Measurements from ENCODE around the gene SMARCD1. TPM values are rescaled to one million over a fixed set of nuclear protein-coding genes. Genes with fewer than 3 reads are reported as not detected.
A peak's percentile ranks its signal among the peaks of the same experiment; 100 is the strongest.

Gene SMARCD1
- total RNA-seq (ENCODE audit: unreplicated experiment), result 152 TPM
- long read RNA-seq, partial matches to known transcripts, result 3 of 4 reads
- long read RNA-seq, other reads (novel, unspliced or antisense), result 1 of 4 reads

DNA sequence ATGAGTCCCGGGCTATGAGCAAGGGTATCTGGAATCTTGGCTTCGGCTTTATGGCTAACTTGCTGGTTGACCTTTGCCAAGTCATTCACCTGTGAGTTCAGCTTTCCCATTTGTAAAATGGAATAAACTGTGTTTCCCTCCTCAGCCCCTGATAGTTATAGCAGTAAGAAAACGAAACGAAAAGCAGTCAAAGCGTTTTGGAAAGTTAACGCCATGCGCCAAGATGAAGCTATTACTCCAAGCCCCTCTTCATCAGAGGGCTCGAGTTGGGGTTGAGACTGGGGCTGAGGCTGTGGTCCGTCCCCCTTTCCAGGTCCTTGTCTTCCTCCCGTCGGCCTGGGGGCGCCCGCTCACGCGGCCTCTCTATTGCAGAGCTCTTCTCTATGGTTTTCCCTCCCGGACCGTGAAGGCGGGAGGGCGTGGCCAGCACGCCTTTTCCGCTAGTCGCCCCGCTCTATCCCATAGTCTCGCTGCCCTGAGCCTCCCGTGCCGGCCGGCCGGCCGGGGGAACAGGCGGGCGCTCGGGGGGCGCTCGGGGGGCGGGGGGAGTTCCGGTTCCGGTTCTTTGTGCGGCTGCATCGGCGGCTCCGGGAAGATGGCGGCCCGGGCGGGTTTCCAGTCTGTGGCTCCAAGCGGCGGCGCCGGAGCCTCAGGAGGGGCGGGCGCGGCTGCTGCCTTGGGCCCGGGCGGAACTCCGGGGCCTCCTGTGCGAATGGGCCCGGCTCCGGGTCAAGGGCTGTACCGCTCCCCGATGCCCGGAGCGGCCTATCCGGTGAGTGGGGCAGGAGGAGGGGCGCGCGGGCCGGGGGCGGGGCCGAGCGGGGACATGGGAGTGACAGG, at the start of gene SMARCD1:
Gene SMARCD1, plus strand, starts transcription at position 568 of the 840 bp plus-strand sequence. Its CDS starts 28 bp downstream, at position 596.
- Mint-ChIP-seq H3K4me1 (ENCODE audit: low read depth, unreplicated experiment) (peaks cover 11% of the 10 kb centered on the region), H3K36me3 (ENCODE audit: unreplicated experiment) (peaks cover 4% of the 10 kb centered on the region), H3K9me3 (ENCODE audit: unreplicated experiment) (peaks cover 11% of the 10 kb centered on the region), H3K27me3 (ENCODE audit: unreplicated experiment) (peaks cover 13% of the 10 kb centered on the region), H3K4me3 (ENCODE audit: unreplicated experiment) (peak within 1 kb of the TSS; percentile 95), H3K27ac (ENCODE audit: unreplicated experiment) (peak within 1 kb of the TSS; percentile 88)
- peak; percentile 92 for DNase-seq
- TF ChIP-seq, protein P1, sequence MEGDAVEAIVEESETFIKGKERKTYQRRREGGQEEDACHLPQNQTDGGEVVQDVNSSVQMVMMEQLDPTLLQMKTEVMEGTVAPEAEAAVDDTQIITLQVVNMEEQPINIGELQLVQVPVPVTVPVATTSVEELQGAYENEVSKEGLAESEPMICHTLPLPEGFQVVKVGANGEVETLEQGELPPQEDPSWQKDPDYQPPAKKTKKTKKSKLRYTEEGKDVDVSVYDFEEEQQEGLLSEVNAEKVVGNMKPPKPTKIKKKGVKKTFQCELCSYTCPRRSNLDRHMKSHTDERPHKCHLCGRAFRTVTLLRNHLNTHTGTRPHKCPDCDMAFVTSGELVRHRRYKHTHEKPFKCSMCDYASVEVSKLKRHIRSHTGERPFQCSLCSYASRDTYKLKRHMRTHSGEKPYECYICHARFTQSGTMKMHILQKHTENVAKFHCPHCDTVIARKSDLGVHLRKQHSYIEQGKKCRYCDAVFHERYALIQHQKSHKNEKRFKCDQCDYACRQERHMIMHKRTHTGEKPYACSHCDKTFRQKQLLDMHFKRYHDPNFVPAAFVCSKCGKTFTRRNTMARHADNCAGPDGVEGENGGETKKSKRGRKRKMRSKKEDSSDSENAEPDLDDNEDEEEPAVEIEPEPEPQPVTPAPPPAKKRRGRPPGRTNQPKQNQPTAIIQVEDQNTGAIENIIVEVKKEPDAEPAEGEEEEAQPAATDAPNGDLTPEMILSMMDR (IDR thresholded peaks at IDR 0.05; ENCODE audit: partially characterized antibody, unreplicated experiment), result no peak

- H3K27ac Mint-ChIP-seq (ENCODE audit: unreplicated experiment), result no peak overlapping the region
- peaks cover 24% of the 10 kb centered on the region for H3K4me1 Mint-ChIP-seq (ENCODE audit: low read depth, unreplicated experiment)
- no peaks in the 10 kb centered on the region for H3K36me3 Mint-ChIP-seq (ENCODE audit: unreplicated experiment)
- TF ChIP-seq, protein P1 (IDR thresholded peaks at IDR 0.05; ENCODE audit: partially characterized antibody, unreplicated experiment), result no peak
- peaks cover 3% of the 10 kb centered on the region for H3K27me3 Mint-ChIP-seq (ENCODE audit: unreplicated experiment)
- H3K4me3 Mint-ChIP-seq (ENCODE audit: unreplicated experiment), result no peak overlapping the region
- no peaks in the 10 kb centered on the region for H3K9me3 Mint-ChIP-seq (ENCODE audit: unreplicated experiment)
- no peak for DNase-seq
Observed at GRCh38 chr12:50038336-50038735, 46.8 kb upstream of the SMARCD1 start.

DNA sequence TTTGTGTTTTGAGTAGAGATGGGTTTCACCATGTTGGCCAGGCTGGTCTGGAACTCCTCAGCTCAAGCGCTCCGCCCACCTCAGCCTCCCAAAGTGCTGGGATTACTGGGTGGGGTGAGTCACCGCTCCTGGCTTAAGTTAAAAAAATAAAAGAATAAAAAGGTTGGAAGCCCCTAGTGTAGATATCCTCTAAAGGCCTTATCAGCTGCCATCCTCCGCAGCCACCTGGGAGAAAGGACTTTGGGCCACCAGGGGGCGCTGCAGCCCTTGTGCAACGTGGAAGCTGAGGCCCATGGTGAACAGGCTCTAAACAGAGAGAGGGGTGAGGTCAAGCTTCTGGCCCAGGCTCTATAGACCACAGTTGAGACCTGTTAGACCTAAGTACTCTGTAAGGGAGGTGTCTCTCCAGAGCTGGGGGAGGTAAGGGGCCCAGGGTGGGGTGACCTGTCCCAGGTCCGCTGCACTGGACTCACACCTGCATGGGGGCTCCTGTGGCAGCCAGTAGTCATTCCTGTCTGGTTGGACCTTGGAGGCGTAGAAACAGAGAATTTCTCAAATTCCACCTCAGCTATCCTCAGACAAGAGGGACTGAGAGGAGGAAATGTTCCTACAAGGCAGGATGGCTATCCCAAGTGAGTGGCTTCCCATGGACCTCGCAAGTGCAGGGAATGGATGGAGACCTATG, 45.8 kb upstream of the SMARCD1 start:
- no peak overlapping the region for H3K4me3 Mint-ChIP-seq (ENCODE audit: unreplicated experiment)
- peak; percentile 97 for DNase-seq
- TF ChIP-seq, protein P1 (IDR thresholded peaks at IDR 0.05; ENCODE audit: partially characterized antibody, unreplicated experiment), result peak; percentile 96
- peaks cover 28% of the 10 kb centered on the region for H3K4me1 Mint-ChIP-seq (ENCODE audit: low read depth, unreplicated experiment)
- no peaks in the 10 kb centered on the region for H3K36me3 Mint-ChIP-seq (ENCODE audit: unreplicated experiment)
- no peaks in the 10 kb centered on the region for H3K9me3 Mint-ChIP-seq (ENCODE audit: unreplicated experiment)
- H3K27me3 Mint-ChIP-seq (ENCODE audit: unreplicated experiment), result peaks cover 4% of the 10 kb centered on the region
- H3K27ac Mint-ChIP-seq (ENCODE audit: unreplicated experiment), result peak overlapping the region; percentile 70

- H3K9me3 Mint-ChIP-seq (ENCODE audit: unreplicated experiment), result peaks cover 3% of the 10 kb centered on the region
- no peak for DNase-seq
- TF ChIP-seq, protein P1 (IDR thresholded peaks at IDR 0.05; ENCODE audit: partially characterized antibody, unreplicated experiment), result no peak
- peaks cover 6% of the 10 kb centered on the region for H3K27me3 Mint-ChIP-seq (ENCODE audit: unreplicated experiment)
- peak overlapping the region; percentile 55 for H3K4me3 Mint-ChIP-seq (ENCODE audit: unreplicated experiment)
- no peak overlapping the region for H3K27ac Mint-ChIP-seq (ENCODE audit: unreplicated experiment)
- H3K4me1 Mint-ChIP-seq (ENCODE audit: low read depth, unreplicated experiment), result peaks cover 30% of the 10 kb centered on the region
- H3K36me3 Mint-ChIP-seq (ENCODE audit: unreplicated experiment), result no peaks in the 10 kb centered on the region
Observed at GRCh38 chr12:50040657-50041056, 44.5 kb upstream of the SMARCD1 start.

Measured in glutamatergic neuron (in vitro differentiated cells).